ENCODE results near the gene NNAT.

Gene NNAT

GRCh38 chr20:37503256-37503927 is 17.7 kb upstream of the NNAT start:
- DNase-seq = no peak

GRCh38 chr20:37504404-37505096 is 16.5 kb upstream of the NNAT start:
- no peak for DNase-seq

- no peak for DNase-seq
Observed at GRCh38 chr20:37505263-37506151, 15.5 kb upstream of the NNAT start.

GRCh38 chr20:37506152-37506725 is 14.8 kb upstream of the NNAT start:
- DNase-seq = no peak

GRCh38 chr20:37510226-37510625 is 10.8 kb upstream of the NNAT start:
- DNase-seq = no peak

- no peak for DNase-seq
Observed at GRCh38 chr20:37511610-37512275, 9.3 kb upstream of the NNAT start.

GRCh38 chr20:37513779-37514359 is 7.2 kb upstream of the NNAT start:
- DNase-seq = no peak

- no peak for DNase-seq
Observed at GRCh38 chr20:37515876-37516275, 5.2 kb upstream of the NNAT start.

GRCh38 chr20:37516811-37517750 is 4.0 kb upstream of the NNAT start:
- no peak for DNase-seq

- no peak for DNase-seq
Observed at GRCh38 chr20:37518059-37518458, 3.0 kb upstream of the NNAT start.

GRCh38 chr20:37518606-37519507 is 2.2 kb upstream of the NNAT start:
- DNase-seq = no peak

GRCh38 chr20:37519508-37520418 is 1.3 kb upstream of the NNAT start:
- no peak for DNase-seq

GRCh38 chr20:37520419-37520955 is 563 bp upstream of the NNAT start:
- DNase-seq = no peak

GRCh38 chr20:37522260-37523011 is 1.4 kb downstream of the NNAT start:
- no peak for DNase-seq

GRCh38 chr20:37523012-37523391 is 2.0 kb downstream of the NNAT start:
- DNase-seq = no peak

GRCh38 chr20:37523911-37524700 is 3.1 kb downstream of the NNAT start:
- no peak for DNase-seq

All from stimulated activated CD4-positive, alpha-beta T cell treated with anti-CD3 and anti-CD28 coated beads, Interleukin-2, amount 100 ng/mL, for 24 hours (primary cell).